Right atrium auricular region (tissue), 2 donors: ENCODE data around the gene UPK3A. TPM values are rescaled to one million over a fixed set of nuclear protein-coding genes. Genes with fewer than 3 reads are reported as not detected.
"Not testable (repeated sequence)": the region's sequence is repeated elsewhere in the genome, so short reads cannot be mapped to it uniquely, and the experiment has no call there.

Source experiments
- DNase-seq: peaks from one replicate; pipeline ENCODE4 v3.0.0-alpha.2; 2019; ENCODE audit warnings: low spot score
- H3K27ac ChIP-seq, 2 donors: fragments of 200-600 bp; sonication (generic); 1 replicate in 1 of 2; 2 replicates in 1 of 2; pipeline ENCODE4 v1.5.1; 2016 to 2019
- H3K27me3 ChIP-seq, 2 donors: fragments of 200-600 bp; sonication (generic); one replicate each; pipeline versions ENCODE4 v1.5.1 to v1.6.0; 2017 to 2019
- H3K36me3 ChIP-seq: fragments of 200-600 bp; sonication (generic); one replicate; pipeline ENCODE4 v1.5.1; 2016
- H3K4me1 ChIP-seq, 2 donors: fragments of 200-600 bp; sonication (generic); one replicate each; pipeline versions ENCODE4 v1.5.1 to v1.6.0; 2017 to 2019
- H3K4me3 ChIP-seq, 2 donors: fragments of 200-600 bp; sonication (generic); 1 replicate in 1 of 2; 2 replicates in 1 of 2; pipeline ENCODE4 v1.5.1; 2017 to 2019; ENCODE audit warnings: mild to moderate bottlenecking in 1 of 2, moderate library complexity in 1 of 2
- H3K9me3 ChIP-seq, 2 donors: fragments of 200-600 bp; sonication (generic); one replicate each; pipeline ENCODE4 v1.5.1; 2019
- total RNA-seq, 2 donors: library from RNA; depleted of rRNA; stranded (reverse); fragments of >200 nt; gene quantifications; one replicate each; pipeline ENCODE4 v1.1.0, GENCODE V29; 2016
- TF ChIP-seq, protein P1 (sequence below), 2 donors: fragments of 200-600 bp; sonication (generic); IDR thresholded peaks; one replicate each; pipeline ENCODE4 v1.5.1; 2019; ENCODE audit warnings: antibody characterized with exemption in 2 of 2

The UPK3A gene
- total RNA-seq, 2 donors from 2014 or later, result not detected

DNA sequence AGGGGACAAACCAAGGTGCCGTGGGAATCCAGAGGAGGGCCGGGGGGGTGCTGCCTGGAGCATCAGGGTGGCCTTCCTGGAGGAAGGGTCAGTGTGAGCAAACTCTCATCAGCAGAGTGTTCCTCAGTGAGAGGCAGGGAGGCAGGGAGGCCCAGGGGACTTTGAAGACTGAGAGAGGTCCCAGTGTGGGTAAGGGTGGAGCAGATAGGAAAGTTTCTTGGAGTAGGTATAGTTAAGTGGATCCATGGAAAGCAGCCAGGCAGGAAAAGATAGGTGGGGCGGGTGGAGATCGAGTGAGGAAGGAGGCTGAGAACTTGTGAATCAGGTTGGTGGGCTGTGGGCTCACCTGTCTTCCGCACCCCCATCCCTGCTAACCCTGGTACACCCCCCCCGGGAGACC lies 9.3 kb downstream of the UPK3A start:
- TF ChIP-seq, protein P1, sequence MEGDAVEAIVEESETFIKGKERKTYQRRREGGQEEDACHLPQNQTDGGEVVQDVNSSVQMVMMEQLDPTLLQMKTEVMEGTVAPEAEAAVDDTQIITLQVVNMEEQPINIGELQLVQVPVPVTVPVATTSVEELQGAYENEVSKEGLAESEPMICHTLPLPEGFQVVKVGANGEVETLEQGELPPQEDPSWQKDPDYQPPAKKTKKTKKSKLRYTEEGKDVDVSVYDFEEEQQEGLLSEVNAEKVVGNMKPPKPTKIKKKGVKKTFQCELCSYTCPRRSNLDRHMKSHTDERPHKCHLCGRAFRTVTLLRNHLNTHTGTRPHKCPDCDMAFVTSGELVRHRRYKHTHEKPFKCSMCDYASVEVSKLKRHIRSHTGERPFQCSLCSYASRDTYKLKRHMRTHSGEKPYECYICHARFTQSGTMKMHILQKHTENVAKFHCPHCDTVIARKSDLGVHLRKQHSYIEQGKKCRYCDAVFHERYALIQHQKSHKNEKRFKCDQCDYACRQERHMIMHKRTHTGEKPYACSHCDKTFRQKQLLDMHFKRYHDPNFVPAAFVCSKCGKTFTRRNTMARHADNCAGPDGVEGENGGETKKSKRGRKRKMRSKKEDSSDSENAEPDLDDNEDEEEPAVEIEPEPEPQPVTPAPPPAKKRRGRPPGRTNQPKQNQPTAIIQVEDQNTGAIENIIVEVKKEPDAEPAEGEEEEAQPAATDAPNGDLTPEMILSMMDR (IDR thresholded peaks at IDR 0.05), result no peak
- no peak for DNase-seq
- Histone ChIP-seq H3K27me3 (no peaks in the 10 kb centered on the region), H3K27ac (no peak overlapping the region), H3K4me1 (no peaks in the 10 kb centered on the region), H3K36me3 (no peaks in the 10 kb centered on the region), H3K9me3 (no peaks in the 10 kb centered on the region), H3K4me3 (no peak overlapping the region)

DNA sequence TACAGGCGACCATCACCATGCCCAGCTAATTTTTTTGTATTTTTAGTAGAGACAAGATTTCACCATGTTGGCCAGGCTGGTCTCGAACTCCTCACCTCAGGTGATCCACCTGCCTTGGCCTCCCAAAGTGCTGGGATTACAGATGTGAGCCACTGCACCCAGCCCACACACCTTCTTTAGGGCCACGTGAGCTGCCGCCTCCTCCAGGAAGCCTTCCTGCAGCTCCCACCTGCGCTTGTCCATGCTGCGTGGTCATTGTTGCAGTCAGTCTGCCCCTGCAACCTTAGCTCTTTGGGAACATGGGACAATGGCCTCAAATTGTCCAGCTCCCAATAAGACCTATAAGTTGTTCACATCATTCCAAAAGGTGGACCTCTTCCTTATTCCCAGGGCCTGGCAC lies 10.3 kb downstream of the UPK3A start:
- not testable (repeated sequence) for H3K36me3 ChIP-seq, DNase-seq, H3K27me3 ChIP-seq, H3K4me1 ChIP-seq, H3K27ac ChIP-seq, H3K4me3 ChIP-seq, H3K9me3 ChIP-seq

DNA sequence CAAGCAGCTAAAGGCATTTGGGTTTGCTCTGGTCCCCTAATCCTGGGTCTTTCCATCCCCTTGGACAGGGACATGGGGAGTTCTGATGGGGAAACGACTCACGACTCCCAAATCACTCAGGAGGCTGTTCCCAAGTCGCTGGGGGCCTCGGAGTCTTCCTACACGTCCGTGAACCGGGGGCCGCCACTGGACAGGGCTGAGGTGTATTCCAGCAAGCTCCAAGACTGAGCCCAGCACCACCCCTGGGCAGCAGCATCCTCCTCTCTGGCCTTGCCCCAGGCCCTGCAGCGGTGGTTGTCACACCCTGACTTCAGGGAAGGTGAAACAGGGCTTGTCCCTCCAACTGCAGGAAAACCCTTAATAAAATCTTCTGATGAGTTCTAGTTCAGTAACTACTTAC lies 10.7 kb downstream of the UPK3A start:
- no peak overlapping the region for H3K4me3 ChIP-seq
- no peaks in the 10 kb centered on the region for H3K36me3 ChIP-seq
- DNase-seq, result no peak
- TF ChIP-seq, protein P1 (IDR thresholded peaks at IDR 0.05), result no peak
- H3K27ac ChIP-seq, result no peak overlapping the region
- H3K4me1 ChIP-seq, result no peaks in the 10 kb centered on the region
- H3K27me3 ChIP-seq, result no peaks in the 10 kb centered on the region
- no peaks in the 10 kb centered on the region for H3K9me3 ChIP-seq

DNA sequence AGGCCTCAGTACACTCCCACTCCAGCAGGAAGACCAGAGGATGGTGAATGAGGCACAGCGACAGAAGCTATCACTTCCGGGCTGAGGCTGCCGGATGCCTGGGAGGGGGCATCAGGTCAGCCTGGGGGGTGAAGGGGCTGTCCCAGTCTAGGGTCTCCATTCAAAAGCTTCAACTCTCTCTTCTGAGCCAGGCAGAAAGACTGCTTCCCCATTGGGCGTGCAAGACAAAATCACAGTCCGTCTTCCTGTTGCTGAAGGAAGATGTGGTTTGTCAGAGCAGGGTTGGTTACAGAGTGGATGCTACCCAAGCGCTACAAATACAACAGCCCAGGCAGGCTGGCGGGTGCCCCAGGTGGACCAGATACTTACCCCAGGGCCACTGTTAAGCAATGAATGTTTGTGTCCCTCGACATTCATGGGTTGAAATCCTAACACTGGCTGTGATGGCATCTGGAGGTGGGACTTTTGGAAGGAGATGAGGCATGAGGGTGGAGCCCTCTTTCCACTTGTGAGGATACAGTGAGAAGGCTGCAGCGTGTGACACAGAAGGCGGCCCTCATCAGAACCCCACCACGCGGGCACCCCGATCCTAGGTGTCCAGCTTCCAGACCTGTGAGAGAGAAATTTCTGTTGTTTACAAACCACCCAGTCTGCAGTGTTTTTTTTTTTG lies 12.0 kb downstream of the UPK3A start:
- Histone ChIP-seq H3K9me3 (no peaks in the 10 kb centered on the region), H3K36me3 (no peaks in the 10 kb centered on the region), H3K27me3 (no peaks in the 10 kb centered on the region), H3K4me3 (no peak overlapping the region), H3K27ac (no peak overlapping the region), H3K4me1 (no peaks in the 10 kb centered on the region)
- TF ChIP-seq, protein P1 (IDR thresholded peaks at IDR 0.05), result no peak
- no peak for DNase-seq

DNA sequence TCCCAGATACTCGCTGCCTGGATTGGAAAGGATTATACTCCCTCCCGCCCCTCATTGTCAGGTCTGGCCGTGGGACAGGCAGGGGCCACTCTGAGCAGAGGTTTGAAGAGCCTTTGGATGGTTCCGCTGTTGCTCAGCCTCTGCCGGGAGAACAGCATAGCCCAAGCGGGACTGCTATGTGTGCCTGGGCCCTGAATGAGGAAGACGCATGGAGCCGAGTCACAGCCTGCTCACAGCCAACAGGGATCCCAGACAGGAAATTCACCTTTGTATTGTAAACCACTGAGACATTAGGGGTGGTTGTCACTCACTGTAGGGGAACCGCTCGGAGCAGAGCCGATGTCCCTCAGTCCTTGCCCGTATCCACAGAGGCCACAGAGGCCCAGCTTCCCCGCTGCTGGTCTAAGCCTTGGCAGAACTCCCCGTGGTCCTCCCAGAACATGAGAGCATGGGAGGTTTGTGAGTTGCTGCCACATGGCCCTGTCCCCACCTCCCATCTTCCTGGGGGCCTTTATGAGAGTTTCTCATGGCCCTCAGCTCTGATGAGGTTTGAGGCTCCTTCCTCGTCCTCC lies 14.3 kb downstream of the UPK3A start:
- Histone ChIP-seq H3K9me3 (no peaks in the 10 kb centered on the region), H3K36me3 (no peaks in the 10 kb centered on the region), H3K27me3 (no peaks in the 10 kb centered on the region), H3K27ac (no peak overlapping the region), H3K4me3 (no peak overlapping the region), H3K4me1 (no peaks in the 10 kb centered on the region)
- no peak for DNase-seq
- TF ChIP-seq, protein P1 (IDR thresholded peaks at IDR 0.05), result no peak

DNA sequence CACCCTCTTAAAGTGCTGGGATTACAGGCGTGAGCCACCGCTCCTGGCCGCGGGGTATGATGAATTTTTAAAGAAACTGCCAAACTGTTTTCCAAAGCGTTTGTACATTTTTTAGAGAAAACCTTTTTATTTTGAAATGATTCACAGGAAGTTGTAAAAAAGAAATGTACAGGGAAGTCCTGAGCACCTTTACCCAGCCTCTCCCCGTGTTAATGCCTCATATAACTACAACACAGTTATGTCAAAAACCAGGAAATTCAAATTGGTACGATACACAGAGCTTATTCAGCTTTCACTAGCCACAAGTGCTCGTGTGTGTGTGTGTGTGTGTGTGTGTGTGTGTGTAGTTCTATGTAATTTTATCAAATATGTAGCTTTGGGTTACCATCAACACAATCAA lies 18.0 kb downstream of the UPK3A start:
- Histone ChIP-seq H3K4me1 (no peaks in the 10 kb centered on the region), H3K36me3 (no peaks in the 10 kb centered on the region), H3K27ac (no peak overlapping the region), H3K27me3 (no peaks in the 10 kb centered on the region), H3K4me3 (no peak overlapping the region), H3K9me3 (no peaks in the 10 kb centered on the region)
- TF ChIP-seq, protein P1 (IDR thresholded peaks at IDR 0.05), result no peak
- no peak for DNase-seq
